HCT116 (cell line): ENCODE results near the gene WWTR1. TPM values are rescaled to one million over a fixed set of nuclear protein-coding genes. Genes with fewer than 3 reads are reported as not detected.

Source experiments
- ATAC-seq: fragments of 200-7000 bp; cut with Tn5 transposase; 2 replicates; pipeline ENCODE4 v1.9.1; 2020; ENCODE audit warnings: mild to moderate bottlenecking, moderate library complexity
- BruUV-seq: library from RNA; stranded (reverse); fragments of 400-500 nt; replicated peaks from 2 replicates; lab custom pipeline; 2021; lab: Mats Ljungman, UMichigan
- CTCF ChIA-PET: fragments of 300-600 bp; sonication (Branson Sonifier 250); formaldehyde crosslinking; loops from one replicate; lab custom pipeline; 2021; ENCODE audit warnings: antibody characterized with exemption; lab: Charles Lee
- POLR2A ChIA-PET: fragments of 300-600, 350-600 bp; sonication (Branson Sonifier 250); formaldehyde crosslinking; loops from one replicate; lab custom pipeline; 2021; ENCODE audit warnings: antibody characterized with exemption; lab: Charles Lee
- RAD21 ChIA-PET, 2 experiments: fragments of 300-600 bp; sonication (Branson Sonifier 250); formaldehyde crosslinking; loops; one replicate each; lab custom pipeline; 2023; ENCODE audit warnings: low total read pairs in 2 of 2; ENCODE audit not compliant: uncharacterized antibody in 2 of 2, unreplicated experiment in 2 of 2, low non-redundant PET in 1 of 2; lab: Charles Lee
- DNase-seq: peaks from one replicate; pipeline ENCODE4 v3.0.0-alpha.2; 2010; ENCODE audit warnings: low read depth, low spot score
- H2AFZ ChIP-seq: fragments of 200-600 bp; shearing (Covaris generic), sonication (generic); 2 replicates; pipeline ENCODE4 v1.6.1; 2017; ENCODE audit warnings: low read depth, mixed run types, mixed read lengths, antibody characterized with exemption, low read length; ENCODE audit not compliant: poor library complexity, severe bottlenecking
- H3K27ac ChIP-seq: 2 replicates; pipeline ENCODE4 v1.5.1; 2012; ENCODE audit warnings: low read depth, low read length
- H3K27me3 ChIP-seq: fragments of 200-600 bp; sonication (generic); 2 replicates; pipeline ENCODE4 v1.6.1; 2016; ENCODE audit warnings: mixed run types, low read length, mixed read lengths; ENCODE audit not compliant: insufficient read depth
- H3K36me3 ChIP-seq, 2 experiments: fragments of 200-500 bp in 1 of 2; fragments of 200-600 bp in 1 of 2; sonication (Bioruptor generic) in 1 of 2; sonication (generic) in 1 of 2; 2 replicates each; pipeline versions ENCODE4 v1.5.1 to v1.6.1; 2014 to 2016; ENCODE audit warnings: low read length in 2 of 2, inconsistent platforms in 1 of 2, mixed read lengths in 1 of 2, mixed run types in 1 of 2; ENCODE audit not compliant: insufficient read depth in 2 of 2, control insufficient read depth in 1 of 2
- H3K4me1 ChIP-seq, 2 experiments: fragments of 200-600 bp in 1 of 2; sonication (generic) in 1 of 2; 2 replicates each; pipeline versions ENCODE4 v1.5.1 to v1.6.1; 2012 to 2017; ENCODE audit warnings: low read length in 2 of 2, inconsistent platforms in 1 of 2, mild to moderate bottlenecking in 1 of 2, mixed read lengths in 1 of 2, mixed run types in 1 of 2, moderate library complexity in 1 of 2; ENCODE audit not compliant: insufficient read depth in 2 of 2, control insufficient read depth in 1 of 2
- H3K4me2 ChIP-seq: fragments of 200-600 bp; sonication (generic); 2 replicates; pipeline ENCODE4 v1.6.1; 2017; ENCODE audit warnings: mixed run types, low read length, mixed read lengths
- H3K4me3 ChIP-seq, 2 experiments: fragments of 200-600 bp in 1 of 2; sonication (generic) in 1 of 2; replicated peaks in 1 of 2; 2 replicates each; pipeline ENCODE4 v1.5.1; 2011 to 2016; ENCODE audit warnings: low read length in 2 of 2, control low read depth in 1 of 2, low read depth in 1 of 2, mild to moderate bottlenecking in 1 of 2, mixed read lengths in 1 of 2, mixed run types in 1 of 2
- H3K79me2 ChIP-seq: fragments of 200-600 bp; sonication (generic); 2 replicates; pipeline ENCODE4 v1.6.1; 2017; ENCODE audit warnings: mild to moderate bottlenecking, mixed run types, low read length, moderate library complexity, mixed read lengths; ENCODE audit not compliant: insufficient read depth
- H3K9ac ChIP-seq: fragments of 200-600 bp; sonication (generic); 2 replicates; pipeline ENCODE4 v1.6.1; 2016; ENCODE audit warnings: low read length, mixed read lengths
- H3K9me2 ChIP-seq: fragments of 200-600 bp; sonication (generic), shearing (Covaris generic); 2 replicates; pipeline ENCODE4 v1.6.1; 2017; ENCODE audit warnings: mixed run types, mild to moderate bottlenecking, moderate library complexity; ENCODE audit not compliant: insufficient read depth
- H3K9me3 ChIP-seq, 2 experiments: fragments of 200-500 bp in 1 of 2; fragments of 200-600 bp in 1 of 2; sonication (Bioruptor generic) in 1 of 2; sonication (generic) in 1 of 2; 2 replicates each; pipeline ENCODE4 v1.6.1; 2014 to 2017; ENCODE audit warnings: low read length in 2 of 2, mixed read lengths in 2 of 2, inconsistent platforms in 1 of 2, low read depth in 1 of 2, mild to moderate bottlenecking in 1 of 2, mixed run types in 1 of 2, moderate library complexity in 1 of 2; ENCODE audit not compliant: control insufficient read depth in 1 of 2, insufficient read depth in 1 of 2
- H4K20me1 ChIP-seq: fragments of 200-600 bp; sonication (generic), shearing (Covaris generic); 2 replicates; pipeline ENCODE4 v1.6.1; 2017; ENCODE audit warnings: mixed run types, mild to moderate bottlenecking, moderate library complexity; ENCODE audit not compliant: insufficient read depth
- CEBPB ChIP-seq: IDR thresholded peaks from 2 replicates; pipeline ENCODE4 v1.6.1; 2012; ENCODE audit warnings: low read depth
- EGR1 ChIP-seq: IDR thresholded peaks from 2 replicates; pipeline ENCODE4 v1.6.1; 2012; ENCODE audit warnings: low read depth
- EZH2phosphoT487 ChIP-seq: fragments of 200-600 bp; IDR thresholded peaks from 2 replicates; pipeline ENCODE4 v1.6.1; 2018; ENCODE audit warnings: antibody characterized with exemption, borderline replicate concordance
- FOSL1 ChIP-seq: IDR thresholded peaks from 2 replicates; pipeline ENCODE4 v1.6.1; 2012; ENCODE audit warnings: low read depth
- JUND ChIP-seq: IDR thresholded peaks from 2 replicates; pipeline ENCODE4 v1.6.1; 2012
- POLR2A ChIP-seq: IDR thresholded peaks from 2 replicates; pipeline ENCODE4 v1.7.0; 2011; ENCODE audit warnings: borderline replicate concordance; ENCODE audit not compliant: insufficient read depth, insufficient read length; ENCODE audit errors: extremely low read depth
- POLR2AphosphoS5 ChIP-seq: IDR thresholded peaks from 2 replicates; pipeline ENCODE4 v1.6.1; 2011; ENCODE audit warnings: mild to moderate bottlenecking, low read depth, low read length, moderate library complexity
- RAD21 ChIP-seq: IDR thresholded peaks from 2 replicates; pipeline ENCODE4 v1.6.1; 2012; ENCODE audit warnings: low read depth, mild to moderate bottlenecking
- SIN3A ChIP-seq: IDR thresholded peaks from 2 replicates; pipeline ENCODE4 v1.6.1; 2012; ENCODE audit warnings: low read depth
- SRF ChIP-seq: IDR thresholded peaks from 2 replicates; pipeline ENCODE4 v1.6.1; 2012; ENCODE audit warnings: low read depth
- TCF7L2 ChIP-seq: IDR thresholded peaks from 2 replicates; pipeline ENCODE4 v1.7.0; 2011; ENCODE audit warnings: borderline replicate concordance, inconsistent platforms; ENCODE audit not compliant: insufficient read depth, insufficient read length; ENCODE audit errors: extremely low read depth
- ZBTB33 ChIP-seq: IDR thresholded peaks from 2 replicates; pipeline ENCODE4 v1.6.1; 2011; ENCODE audit warnings: mild to moderate bottlenecking, low read length, moderate library complexity; ENCODE audit not compliant: insufficient replicate concordance; ENCODE audit errors: extremely low read depth
- ZFX ChIP-seq: fragments of 450-650 bp; IDR thresholded peaks from 2 replicates; pipeline ENCODE4 v1.6.1; 2017
- intact Hi-C: fragments of 100-400 bp; cut with micrococcal nuclease; formaldehyde crosslinking; loops from 2 replicates; pipeline ENCODE4 v1.10.0; 2022
- total RNA-seq: library from RNA; stranded (reverse); gene quantifications from one replicate; pipeline ENCODE4 v1.2.1, GENCODE V29; 2021; ENCODE audit not compliant: unreplicated experiment
- TF ChIP-seq, protein P1 (sequence below): IDR thresholded peaks from 2 replicates; pipeline ENCODE4 v1.6.1; 2012
- TF ChIP-seq, protein P2 (sequence below), 3 experiments: fragments of 200-600 bp in 1 of 3; sonication (generic) in 1 of 3; IDR thresholded peaks in 2 of 3; conservative IDR thresholded peaks in 1 of 3; 2 replicates each; pipeline ENCODE4 v1.5.1; 2012 to 2017; ENCODE audit warnings: low read depth in 2 of 3, low read length in 2 of 3, antibody characterized with exemption in 1 of 3, borderline replicate concordance in 1 of 3, control low read depth in 1 of 3, mild to moderate bottlenecking in 1 of 3, mixed read lengths in 1 of 3, mixed run types in 1 of 3, moderate library complexity in 1 of 3; ENCODE audit not compliant: insufficient read depth in 1 of 3
- TF ChIP-seq, protein P3 (sequence below): IDR thresholded peaks from 2 replicates; pipeline ENCODE4 v1.6.1; 2012

WWTR1 gene
- total RNA-seq, 1 experiment from 2014 or later: 46.9 TPM

DNA sequence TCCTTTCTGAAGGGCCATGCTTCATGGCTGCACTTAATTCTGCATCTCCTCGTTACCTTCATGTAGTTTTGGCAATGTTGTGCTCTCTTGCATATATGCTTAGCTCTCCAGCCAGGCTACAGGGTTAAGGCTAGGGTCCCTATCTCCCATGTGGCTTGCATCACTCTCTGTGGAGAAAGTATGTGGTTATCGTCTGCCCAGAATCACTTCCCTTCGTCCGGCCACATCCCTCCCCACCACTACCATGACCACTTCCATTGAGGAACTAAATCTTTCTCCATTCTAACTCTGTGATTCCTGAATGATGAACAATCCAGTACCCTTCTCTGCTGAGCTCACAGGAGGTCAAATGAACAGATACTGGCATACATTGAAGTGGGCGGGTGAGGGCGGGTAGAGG, 34.0 kb downstream of the WWTR1 start:
- H3K36me3 ChIP-seq: no peaks in the 10 kb centered on the region
- peaks cover 67% of the 10 kb centered on the region for H3K79me2 ChIP-seq
- no peak for TF ChIP-seq ZFX
- TF ChIP-seq SRF: no peak
- no peak for TF ChIP-seq SIN3A
- no peak for TF ChIP-seq EGR1
- no peak for TF ChIP-seq CEBPB
- no peak for TF ChIP-seq POLR2A
- TF ChIP-seq, protein P1, sequence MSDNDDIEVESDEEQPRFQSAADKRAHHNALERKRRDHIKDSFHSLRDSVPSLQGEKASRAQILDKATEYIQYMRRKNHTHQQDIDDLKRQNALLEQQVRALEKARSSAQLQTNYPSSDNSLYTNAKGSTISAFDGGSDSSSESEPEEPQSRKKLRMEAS: no peak
- TF ChIP-seq, protein P2, sequence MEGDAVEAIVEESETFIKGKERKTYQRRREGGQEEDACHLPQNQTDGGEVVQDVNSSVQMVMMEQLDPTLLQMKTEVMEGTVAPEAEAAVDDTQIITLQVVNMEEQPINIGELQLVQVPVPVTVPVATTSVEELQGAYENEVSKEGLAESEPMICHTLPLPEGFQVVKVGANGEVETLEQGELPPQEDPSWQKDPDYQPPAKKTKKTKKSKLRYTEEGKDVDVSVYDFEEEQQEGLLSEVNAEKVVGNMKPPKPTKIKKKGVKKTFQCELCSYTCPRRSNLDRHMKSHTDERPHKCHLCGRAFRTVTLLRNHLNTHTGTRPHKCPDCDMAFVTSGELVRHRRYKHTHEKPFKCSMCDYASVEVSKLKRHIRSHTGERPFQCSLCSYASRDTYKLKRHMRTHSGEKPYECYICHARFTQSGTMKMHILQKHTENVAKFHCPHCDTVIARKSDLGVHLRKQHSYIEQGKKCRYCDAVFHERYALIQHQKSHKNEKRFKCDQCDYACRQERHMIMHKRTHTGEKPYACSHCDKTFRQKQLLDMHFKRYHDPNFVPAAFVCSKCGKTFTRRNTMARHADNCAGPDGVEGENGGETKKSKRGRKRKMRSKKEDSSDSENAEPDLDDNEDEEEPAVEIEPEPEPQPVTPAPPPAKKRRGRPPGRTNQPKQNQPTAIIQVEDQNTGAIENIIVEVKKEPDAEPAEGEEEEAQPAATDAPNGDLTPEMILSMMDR (IDR thresholded peaks at IDR 0.05 in 2 of 3, conservative IDR thresholded peaks at IDR 0.05 in 1 of 3; ENCODE audit: borderline replicate concordance in 1 of 3, insufficient read depth in 1 of 3, low read depth in 2 of 3, low read length in 2 of 3): no peak
- TF ChIP-seq JUND: no peak
- TF ChIP-seq POLR2AphosphoS5: no peak
- TF ChIP-seq, protein P3, sequence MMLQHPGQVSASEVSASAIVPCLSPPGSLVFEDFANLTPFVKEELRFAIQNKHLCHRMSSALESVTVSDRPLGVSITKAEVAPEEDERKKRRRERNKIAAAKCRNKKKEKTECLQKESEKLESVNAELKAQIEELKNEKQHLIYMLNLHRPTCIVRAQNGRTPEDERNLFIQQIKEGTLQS: no peak
- no peak for TF ChIP-seq EZH2phosphoT487
- no peak for TF ChIP-seq FOSL1
- no peak for TF ChIP-seq ZBTB33
- TF ChIP-seq TCF7L2: no peak
- no peak for TF ChIP-seq RAD21
- no peak overlapping the region for H3K4me3 ChIP-seq
- ATAC-seq (no peak), DNase-seq (no peak)
- CTCF ChIA-PET: no interaction called here
- intact Hi-C loops: no loop called here
- no peak overlapping the region for H3K27ac ChIP-seq
- no peak overlapping the region for H2AFZ ChIP-seq
- H3K9me3 ChIP-seq: no peaks in the 10 kb centered on the region
- BruUV-seq: no TSS peak
- no peaks in the 10 kb centered on the region for H3K27me3 ChIP-seq
- no peaks in the 10 kb centered on the region for H3K9me2 ChIP-seq
- no peaks in the 10 kb centered on the region for H4K20me1 ChIP-seq
- no peak overlapping the region for H3K9ac ChIP-seq
- H3K4me2 ChIP-seq: no peak overlapping the region
- RAD21 ChIA-PET: interaction anchor here in 1 of 2 experiments (0.6 kb wide), 1 partner anchor 675 kb away, joined by 3 read pairs; no protein-coding TSS in a partner anchor
- POLR2A ChIA-PET: no interaction called here
- H3K4me1 ChIP-seq: peaks cover 31 to 52% of the 10 kb centered on the region in 2 experiments
